ENCODE results near the gene RAB36. TPM values are rescaled to one million over a fixed set of nuclear protein-coding genes. Genes with fewer than 3 reads are reported as not detected.

The RAB36 gene
- total RNA-seq, 4 donors from 2014 or later = 5.0 to 10.8 (median 8.2) TPM

GRCh38 chr22:23147617-23148387 lies 2.5 kb downstream of the RAB36 start:
- Histone ChIP-seq H3K4me1 (peaks cover 12 to 42% (median 38%) of the 10 kb centered on the region in 4 donors), H3K9me3 (no peaks in the 10 kb centered on the region), H3K4me3 (no peak overlapping the region), H3K27me3 (no peaks in the 10 kb centered on the region), H3K36me3 (peaks cover 0 to 39% (median 16%) of the 10 kb centered on the region in 4 donors), H3K27ac (replicated peaks in 1 of 4) (peak overlapping the region in 3 of 4 donors; percentile 52 to 87 (median 53))
- peak in 1 of 2 donors; percentile 27 for TF ChIP-seq POLR2AphosphoS5 (IDR thresholded peaks at IDR 0.05)
- no peak for TF ChIP-seq POLR2A (IDR thresholded peaks at IDR 0.05; ENCODE audit: low read depth)
- no peak for DNase-seq (ENCODE audit: extremely low spot score)
- intact Hi-C loops (cut with DNase I) = no loop called here
- 22% methylated on average over 6 of the region's 6 CpGs for WGBS

- intact Hi-C loops (cut with DNase I) = no loop called here
- Histone ChIP-seq H3K4me1 (peaks cover 10 to 35% (median 31%) of the 10 kb centered on the region in 4 donors), H3K9me3 (no peaks in the 10 kb centered on the region), H3K27me3 (no peaks in the 10 kb centered on the region), H3K36me3 (peaks cover 0 to 59% (median 21%) of the 10 kb centered on the region in 4 donors), H3K27ac (replicated peaks in 1 of 4) (no peak overlapping the region), H3K4me3 (no peak overlapping the region)
- 80% methylated on average over 15 of the region's 15 CpGs for WGBS
- TF ChIP-seq POLR2A (IDR thresholded peaks at IDR 0.05; ENCODE audit: low read depth) (no peak), CTCF (IDR thresholded peaks at IDR 0.05) (no peak), EP300 (IDR thresholded peaks at IDR 0.05) (no peak), POLR2AphosphoS5 (IDR thresholded peaks at IDR 0.05) (no peak)
- no peak for DNase-seq (ENCODE audit: extremely low spot score)
Observed at GRCh38 chr22:23149743-23150238, 4.5 kb downstream of the RAB36 start.

- intact Hi-C loops (cut with DNase I) = no loop called here
- DNase-seq (ENCODE audit: extremely low spot score) = no peak
- no peak overlapping the region for H3K27ac ChIP-seq (replicated peaks in 1 of 4)
- no peak overlapping the region for H3K4me3 ChIP-seq
- 83% methylated on average over 5 of the region's 6 CpGs for WGBS
- H3K27me3 ChIP-seq = no peaks in the 10 kb centered on the region
- TF ChIP-seq POLR2AphosphoS5 (IDR thresholded peaks at IDR 0.05) (no peak), CTCF (IDR thresholded peaks at IDR 0.05) (no peak), EP300 (IDR thresholded peaks at IDR 0.05) (no peak), POLR2A (IDR thresholded peaks at IDR 0.05; ENCODE audit: low read depth) (no peak)
- H3K9me3 ChIP-seq = no peaks in the 10 kb centered on the region
- H3K4me1 ChIP-seq = peaks cover 0 to 26% (median 22%) of the 10 kb centered on the region in 4 donors
- H3K36me3 ChIP-seq = peaks cover 0 to 67% (median 24%) of the 10 kb centered on the region in 4 donors
Observed at GRCh38 chr22:23150762-23151161, 5.5 kb downstream of the RAB36 start.

- DNase-seq (ENCODE audit: extremely low spot score) = no peak
- 92% methylated on average over 8 of the region's 16 CpGs for WGBS
- TF ChIP-seq POLR2A (IDR thresholded peaks at IDR 0.05; ENCODE audit: low read depth) (no peak), POLR2AphosphoS5 (IDR thresholded peaks at IDR 0.05) (no peak), EP300 (IDR thresholded peaks at IDR 0.05) (no peak), CTCF (IDR thresholded peaks at IDR 0.05) (no peak)
- H3K27me3 ChIP-seq = no peaks in the 10 kb centered on the region
- no peaks in the 10 kb centered on the region for H3K9me3 ChIP-seq
- peaks cover 0 to 74% (median 27%) of the 10 kb centered on the region in 4 donors for H3K36me3 ChIP-seq
- intact Hi-C loops (cut with DNase I) = no loop called here
- no peak overlapping the region for H3K4me3 ChIP-seq
- peaks cover 0 to 15% (median 14%) of the 10 kb centered on the region in 4 donors for H3K4me1 ChIP-seq
- no peak overlapping the region for H3K27ac ChIP-seq (replicated peaks in 1 of 4)
Observed at GRCh38 chr22:23151827-23152226, 6.5 kb downstream of the RAB36 start.

Data from esophagus muscularis mucosa (tissue), 4 donors.